BLaER1 treated with 17β-estradiol and CSF1 and Interleukin-3, amounts not matched to agents 10 nM and 100 nM (cell line): ENCODE measurements around the gene SOX10.
"Not testable (repeated sequence)": the region's sequence is repeated elsewhere in the genome, so short reads cannot be mapped to it uniquely, and the experiment has no call there.

Experiments used
- H3K27ac ChIP-seq, 11 experiments: shearing (Covaris generic); formaldehyde crosslinking; 2 replicates each; pipeline ENCODE4 v1.8.1; 2022
- H3K27me3 ChIP-seq, 11 experiments: shearing (Covaris generic); formaldehyde crosslinking; 2 replicates each; pipeline ENCODE4 v1.8.1; 2022
- H3K36me3 ChIP-seq, 11 experiments: shearing (Covaris generic); formaldehyde crosslinking; 2 replicates each; pipeline ENCODE4 v1.8.1; 2022
- H3K4me1 ChIP-seq, 10 experiments: shearing (Covaris generic); formaldehyde crosslinking; 2 replicates each; pipeline ENCODE4 v1.8.1; 2022
- H3K4me2 ChIP-seq, 11 experiments: shearing (Covaris generic); formaldehyde crosslinking; 2 replicates each; pipeline ENCODE4 v1.8.1; 2022
- H3K4me3 ChIP-seq, 10 experiments: shearing (Covaris generic); formaldehyde crosslinking; 2 replicates each; pipeline ENCODE4 v1.8.1; 2022
- H3K9ac ChIP-seq, 11 experiments: shearing (Covaris generic); formaldehyde crosslinking; 2 replicates each; pipeline ENCODE4 v1.8.1; 2022
- H3K9me3 ChIP-seq, 11 experiments: shearing (Covaris generic); formaldehyde crosslinking; replicated peaks in 1 of 11; 2 replicates each; pipeline ENCODE4 v1.8.1; 2022
- H4K20me1 ChIP-seq, 11 experiments: shearing (Covaris generic); formaldehyde crosslinking; 2 replicates each; pipeline ENCODE4 v1.8.1; 2022
- Cebpa-rat ChIP-seq, 11 experiments: shearing (Covaris generic); IDR thresholded peaks; 2 replicates each; pipeline ENCODE4 v1.8.1; 2022

The SOX10 gene

GRCh38 chr22:37953062-37953436, 31.3 kb downstream of the SOX10 start:
- peak overlapping the region in 2 of 11 experiments; percentile 79 to 83; a peak in 2 of 22 replicates for H3K27ac ChIP-seq
- peak overlapping the region; percentile 88 to 96 (median 90); a peak in 21 of 22 replicates for H3K9ac ChIP-seq
- peak overlapping the region; percentile 83 to 98 (median 92) for H3K4me2 ChIP-seq
- H3K27me3 ChIP-seq: peaks cover 16 to 28% (median 23%) of the 10 kb centered on the region in 11 experiments
- peaks cover 0 to 42% (median 15%) of the 10 kb centered on the region in 11 experiments; a peak in 12 of 22 replicates for H4K20me1 ChIP-seq
- no peak for TF ChIP-seq Cebpa-rat (IDR thresholded peaks at IDR 0.05)
- H3K4me3 ChIP-seq: peak overlapping the region; percentile 82 to 99 (median 94)
- no peaks in the 10 kb centered on the region for H3K9me3 ChIP-seq
- H3K36me3 ChIP-seq: peaks cover 16 to 26% (median 22%) of the 10 kb centered on the region in 11 experiments
- H3K4me1 ChIP-seq: peaks cover 18 to 33% (median 22%) of the 10 kb centered on the region in 10 experiments

DNA sequence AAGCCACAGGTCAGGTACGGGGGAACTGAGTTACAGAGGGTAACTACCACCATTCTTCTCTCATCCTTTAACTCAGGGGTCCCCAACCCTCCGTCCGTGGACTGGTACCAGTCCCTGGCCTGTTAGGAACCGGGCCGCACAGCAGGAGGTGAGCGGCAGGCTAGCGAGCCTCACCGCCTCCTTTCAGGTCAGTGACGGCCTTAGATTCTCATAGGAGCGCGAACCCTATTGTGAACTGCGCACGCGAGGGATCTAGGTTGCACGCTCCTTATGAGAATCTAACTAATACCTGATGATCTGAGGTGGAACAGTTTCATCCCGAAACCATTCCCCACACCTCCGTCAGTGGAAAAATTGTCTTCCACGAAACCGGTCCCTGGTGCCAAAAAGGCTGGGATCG, 31.7 kb downstream of the SOX10 start:
- H3K9me3 ChIP-seq: not testable (repeated sequence)
- H3K27me3 ChIP-seq: peaks cover 16 to 28% (median 23%) of the 10 kb centered on the region in 11 experiments
- peak overlapping the region; percentile 83 to 98 (median 92) for H3K4me2 ChIP-seq
- peaks cover 0 to 38% (median 11%) of the 10 kb centered on the region in 11 experiments; a peak in 12 of 22 replicates for H4K20me1 ChIP-seq
- peak overlapping the region in 9 of 11 experiments; percentile 88 to 96 (median 90); a peak in 15 of 22 replicates for H3K9ac ChIP-seq
- peaks cover 18 to 33% (median 22%) of the 10 kb centered on the region in 10 experiments for H3K4me1 ChIP-seq
- H3K4me3 ChIP-seq: peak overlapping the region; percentile 82 to 99 (median 94); a peak in 17 of 20 replicates
- peaks cover 11 to 22% (median 18%) of the 10 kb centered on the region in 11 experiments for H3K36me3 ChIP-seq
- peak overlapping the region in 1 of 11 experiments; percentile 83; a peak in 1 of 22 replicates for H3K27ac ChIP-seq

GRCh38 chr22:37951305-37951704, 33.0 kb downstream of the SOX10 start:
- peaks cover 0 to 9% (median 5%) of the 10 kb centered on the region in 11 experiments; a peak in 15 of 22 replicates for H3K36me3 ChIP-seq
- no peak overlapping the region for H3K4me2 ChIP-seq
- H3K27ac ChIP-seq: no peak overlapping the region
- H3K9me3 ChIP-seq: no peaks in the 10 kb centered on the region
- H4K20me1 ChIP-seq: peaks cover 0 to 24% (median 0%) of the 10 kb centered on the region in 11 experiments; a peak in 6 of 22 replicates
- peaks cover 16 to 28% (median 23%) of the 10 kb centered on the region in 11 experiments for H3K27me3 ChIP-seq
- TF ChIP-seq Cebpa-rat (IDR thresholded peaks at IDR 0.05): no peak
- H3K9ac ChIP-seq: no peak overlapping the region
- no peak overlapping the region for H3K4me3 ChIP-seq
- H3K4me1 ChIP-seq: peaks cover 18 to 33% (median 22%) of the 10 kb centered on the region in 10 experiments

GRCh38 chr22:37947142-37947795, 37.1 kb downstream of the SOX10 start:
- not testable (repeated sequence) for H4K20me1 ChIP-seq, H3K27ac ChIP-seq, H3K4me3 ChIP-seq, H3K9me3 ChIP-seq, H3K4me2 ChIP-seq, H3K9ac ChIP-seq
- Histone ChIP-seq H3K36me3 (peaks cover 9 to 24% (median 15%) of the 10 kb centered on the region in 11 experiments; a peak in 20 of 22 replicates), H3K4me1 (peaks cover 0 to 14% (median 5%) of the 10 kb centered on the region in 10 experiments; a peak in 14 of 20 replicates), H3K27me3 (peaks cover 10 to 16% (median 13%) of the 10 kb centered on the region in 11 experiments)

DNA sequence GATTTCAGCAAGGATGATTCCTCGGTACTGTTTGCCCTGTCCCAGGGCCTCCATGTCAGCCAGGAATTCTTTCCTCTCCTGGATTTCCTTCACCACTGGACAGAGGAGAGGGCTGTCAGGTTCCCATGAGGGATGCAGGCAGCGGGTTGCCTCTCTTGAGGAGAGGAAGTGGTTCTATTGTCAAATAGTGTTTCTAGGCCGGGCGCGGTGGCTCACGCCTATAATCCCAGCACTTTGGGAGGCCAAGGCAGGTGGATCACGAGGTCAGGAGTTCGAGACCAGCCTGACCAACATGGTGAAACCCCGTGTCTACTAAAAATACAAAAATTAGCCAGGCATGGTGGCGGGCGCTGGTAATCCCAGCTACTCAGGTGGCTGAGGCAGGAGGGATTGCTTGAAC, 39.9 kb downstream of the SOX10 start:
- H3K9ac ChIP-seq, H3K9me3 ChIP-seq, H3K4me2 ChIP-seq, H3K27ac ChIP-seq, H4K20me1 ChIP-seq, H3K27me3 ChIP-seq, H3K4me3 ChIP-seq: not testable (repeated sequence)
- peaks cover 18 to 37% (median 28%) of the 10 kb centered on the region in 11 experiments for H3K36me3 ChIP-seq
- H3K4me1 ChIP-seq: peaks cover 26 to 35% (median 29%) of the 10 kb centered on the region in 10 experiments

- Histone ChIP-seq H3K36me3 (peaks cover 23 to 43% (median 34%) of the 10 kb centered on the region in 11 experiments), H3K9ac (no peak overlapping the region), H3K9me3 (no peaks in the 10 kb centered on the region), H3K27me3 (no peaks in the 10 kb centered on the region), H3K27ac (no peak overlapping the region), H4K20me1 (peaks cover 0 to 5% (median 0%) of the 10 kb centered on the region in 11 experiments; a peak in 1 of 22 replicates), H3K4me3 (no peak overlapping the region), H3K4me2 (no peak overlapping the region), H3K4me1 (peaks cover 26 to 42% (median 35%) of the 10 kb centered on the region in 10 experiments)
- no peak for TF ChIP-seq Cebpa-rat (IDR thresholded peaks at IDR 0.05)
Observed at GRCh38 chr22:37943825-37944198, 40.5 kb downstream of the SOX10 start.

DNA sequence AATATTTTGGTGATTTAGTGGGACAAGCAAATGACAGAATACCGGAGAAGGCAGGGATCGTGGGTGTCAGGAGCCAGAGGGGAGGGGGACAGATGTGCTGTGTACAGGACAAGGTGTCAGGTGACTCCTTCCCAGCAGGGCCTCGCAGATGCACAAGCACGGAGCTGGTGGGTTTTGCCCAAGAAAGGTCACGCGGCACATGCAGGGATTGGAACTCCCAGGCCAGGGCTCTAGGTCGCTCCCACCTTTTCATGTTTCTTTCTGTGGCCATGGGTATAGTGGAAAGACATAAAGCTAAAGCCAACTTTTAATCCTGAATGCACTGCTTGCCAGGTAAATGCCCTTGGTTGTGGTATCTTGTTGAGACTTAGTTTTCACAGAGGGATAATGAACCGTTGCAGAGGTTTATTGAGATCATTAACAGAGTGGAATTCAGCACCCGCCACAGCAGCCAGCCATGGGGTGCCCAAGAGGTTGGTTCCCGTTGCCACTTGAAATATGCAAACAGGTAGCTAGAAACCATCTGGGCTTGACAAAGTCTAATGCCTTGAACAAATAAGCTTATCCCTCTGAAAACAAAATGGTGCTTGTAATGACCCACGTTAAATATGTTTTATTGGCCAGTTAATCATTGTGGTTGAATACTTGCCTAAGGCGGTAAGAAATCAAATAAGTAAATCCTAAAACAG, 41.1 kb downstream of the SOX10 start:
- peaks cover 26 to 46% (median 38%) of the 10 kb centered on the region in 11 experiments for H3K36me3 ChIP-seq
- peaks cover 0 to 5% (median 0%) of the 10 kb centered on the region in 11 experiments; a peak in 1 of 22 replicates for H4K20me1 ChIP-seq
- peaks cover 26 to 45% (median 38%) of the 10 kb centered on the region in 10 experiments for H3K4me1 ChIP-seq
- H3K4me3 ChIP-seq: no peak overlapping the region
- no peak overlapping the region for H3K9ac ChIP-seq
- H3K9me3 ChIP-seq: no peaks in the 10 kb centered on the region
- H3K27ac ChIP-seq: peak overlapping the region in 1 of 11 experiments; percentile 92; a peak in 2 of 22 replicates
- TF ChIP-seq Cebpa-rat (IDR thresholded peaks at IDR 0.05): no peak
- no peak overlapping the region for H3K4me2 ChIP-seq
- H3K27me3 ChIP-seq: no peaks in the 10 kb centered on the region

DNA sequence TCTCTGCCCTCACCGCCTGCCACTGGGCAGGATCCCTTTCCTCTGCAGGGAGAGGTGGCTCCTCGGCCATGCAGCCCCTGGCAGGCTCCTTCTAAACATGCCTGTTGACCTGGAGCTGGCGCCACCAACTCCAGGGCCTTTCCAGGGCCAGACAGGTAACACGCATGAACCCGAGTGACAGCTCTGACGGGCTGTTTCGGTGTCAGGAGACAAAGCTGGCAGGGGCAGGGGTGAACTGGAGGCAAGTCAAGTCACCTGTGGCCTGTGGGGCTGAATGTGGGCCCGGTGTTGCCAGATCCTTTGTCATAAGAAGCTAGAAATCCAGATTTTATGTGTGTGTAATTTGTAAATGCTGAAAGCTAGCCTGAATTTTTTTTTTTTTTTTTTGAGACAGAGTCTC, 42.2 kb downstream of the SOX10 start:
- no peak overlapping the region for H3K4me3 ChIP-seq
- TF ChIP-seq Cebpa-rat (IDR thresholded peaks at IDR 0.05): no peak
- H3K4me2 ChIP-seq: peak overlapping the region in 10 of 11 experiments; percentile 69 to 96 (median 88); a peak in 18 of 22 replicates
- peaks cover 0 to 5% (median 0%) of the 10 kb centered on the region in 11 experiments; a peak in 1 of 22 replicates for H4K20me1 ChIP-seq
- H3K27ac ChIP-seq: peak overlapping the region in 9 of 11 experiments; percentile 78 to 92 (median 87); a peak in 17 of 22 replicates
- H3K36me3 ChIP-seq: peaks cover 36 to 57% (median 48%) of the 10 kb centered on the region in 11 experiments
- H3K4me1 ChIP-seq: peaks cover 26 to 56% (median 49%) of the 10 kb centered on the region in 10 experiments
- no peaks in the 10 kb centered on the region for H3K9me3 ChIP-seq
- peak overlapping the region in 8 of 11 experiments; percentile 4 to 81 (median 76); a peak in 15 of 22 replicates for H3K9ac ChIP-seq
- H3K27me3 ChIP-seq: no peaks in the 10 kb centered on the region
